Glutamatergic neuron (in vitro differentiated cells): ENCODE results near the gene MSH5. TPM values are rescaled to one million over a fixed set of nuclear protein-coding genes. Genes with fewer than 3 reads are reported as not detected.

Experiments used
- DNase-seq: peaks from one replicate; pipeline ENCODE4 v3.0.0; 2022
- H3K27ac Mint-ChIP-seq: one replicate; pipeline ENCODE4 v1.8.0; 2020; ENCODE audit warnings: mild to moderate bottlenecking, mixed read lengths, inconsistent platforms; ENCODE audit not compliant: unreplicated experiment
- H3K27me3 Mint-ChIP-seq: one replicate; pipeline ENCODE4 v1.8.0; 2020; ENCODE audit warnings: mild to moderate bottlenecking, moderate library complexity, mixed read lengths, inconsistent platforms; ENCODE audit not compliant: unreplicated experiment
- H3K36me3 Mint-ChIP-seq: one replicate; pipeline ENCODE4 v1.8.0; 2020; ENCODE audit warnings: mild to moderate bottlenecking, mixed read lengths, inconsistent platforms; ENCODE audit not compliant: unreplicated experiment
- H3K4me1 Mint-ChIP-seq: one replicate; pipeline ENCODE4 v1.8.0; 2020; ENCODE audit warnings: mild to moderate bottlenecking, low read depth, mixed read lengths, inconsistent platforms; ENCODE audit not compliant: unreplicated experiment
- H3K4me3 Mint-ChIP-seq: one replicate; pipeline ENCODE4 v1.8.0; 2020; ENCODE audit warnings: mild to moderate bottlenecking, mixed read lengths, inconsistent platforms; ENCODE audit not compliant: unreplicated experiment
- H3K9me3 Mint-ChIP-seq: one replicate; pipeline ENCODE4 v1.8.0; 2020; ENCODE audit warnings: mild to moderate bottlenecking, moderate library complexity, mixed read lengths, inconsistent platforms; ENCODE audit not compliant: unreplicated experiment
- CTCF ChIP-seq: fragments of 200-600 bp; sonication (generic); IDR thresholded peaks from one replicate; pipeline ENCODE4 v1.5.0; 2021; ENCODE audit not compliant: partially characterized antibody, unreplicated experiment
- total RNA-seq: library from RNA; stranded (reverse); fragmentation: NEBNext Ultra II Directional; extraction: Animal tissue kit (Norgen Biotek cat#: 25700); gene quantifications from one replicate; pipeline ENCODE4 v1.2.1, GENCODE V29; 2021; ENCODE audit not compliant: unreplicated experiment

MSH5 gene
- total RNA-seq, 1 donor from 2014 or later = 25.7 TPM

- no peak for TF ChIP-seq CTCF
- no peaks in the 10 kb centered on the region for H3K36me3 Mint-ChIP-seq
- DNase-seq = peak; percentile 48
- peaks cover 10% of the 10 kb centered on the region for H3K9me3 Mint-ChIP-seq
- peak overlapping the region; percentile 94 for H3K4me3 Mint-ChIP-seq
- H3K27ac Mint-ChIP-seq = peak overlapping the region; percentile 99
- peaks cover 7% of the 10 kb centered on the region for H3K27me3 Mint-ChIP-seq
- H3K4me1 Mint-ChIP-seq = peaks cover 13% of the 10 kb centered on the region
Measured at GRCh38 chr6:31701666-31702404, 38.0 kb upstream of the MSH5 start.

GRCh38 chr6:31702405-31702818, 37.4 kb upstream of the MSH5 start:
- peak overlapping the region; percentile 99 for H3K27ac Mint-ChIP-seq

GRCh38 chr6:31702819-31703716, 36.7 kb upstream of the MSH5 start, which contains the start of gene ABHD16A:
Gene ABHD16A, minus strand, starts transcription at chr6:31703324. Its CDS starts 43 bp downstream, at chr6:31703281.
- peak; percentile 23 for TF ChIP-seq CTCF
- peak; percentile 98 for DNase-seq
- peaks cover 13% of the 10 kb centered on the region for H3K4me1 Mint-ChIP-seq
- peaks cover 7% of the 10 kb centered on the region for H3K27me3 Mint-ChIP-seq
- peaks cover 10% of the 10 kb centered on the region for H3K9me3 Mint-ChIP-seq
- H3K4me3 Mint-ChIP-seq = peak within 1 kb of the TSS; percentile 94
- peak within 1 kb of the TSS; percentile 99 for H3K27ac Mint-ChIP-seq
- no peaks in the 10 kb centered on the region for H3K36me3 Mint-ChIP-seq

More at GRCh38 chr6:31702405-31702818, 37.4 kb upstream of the MSH5 start:
- peaks cover 10% of the 10 kb centered on the region for H3K9me3 Mint-ChIP-seq
- H3K27me3 Mint-ChIP-seq = peaks cover 7% of the 10 kb centered on the region
- no peaks in the 10 kb centered on the region for H3K36me3 Mint-ChIP-seq
- no peak for TF ChIP-seq CTCF
- no peak for DNase-seq
- peak overlapping the region; percentile 94 for H3K4me3 Mint-ChIP-seq
- H3K4me1 Mint-ChIP-seq = peaks cover 13% of the 10 kb centered on the region

- Mint-ChIP-seq H3K4me1 (peaks cover 15% of the 10 kb centered on the region), H3K27ac (no peak overlapping the region), H3K27me3 (peaks cover 11% of the 10 kb centered on the region), H3K4me3 (no peak overlapping the region), H3K9me3 (peaks cover 16% of the 10 kb centered on the region), H3K36me3 (no peaks in the 10 kb centered on the region)
- TF ChIP-seq CTCF = no peak
- DNase-seq = no peak
Measured at GRCh38 chr6:31705931-31706330, 33.9 kb upstream of the MSH5 start.
